SK-N-SH (cell line): Measurements from ENCODE around the gene DICER1.

Experiments used
- CHD2 ChIP-seq: fragments of 150-350 bp; IDR thresholded peaks from 2 replicates; pipeline ENCODE4 v1.6.1; 2018; ENCODE audit warnings: low read length; ENCODE audit not compliant: partially characterized antibody
- EP300 ChIP-seq, 2 experiments: IDR thresholded peaks; 2 replicates each; pipeline versions ENCODE4 v1.4.0 to v1.6.1; 2012; ENCODE audit warnings: borderline replicate concordance in 1 of 2, low read depth in 1 of 2, low read length in 1 of 2
- EZH2phosphoT487 ChIP-seq: fragments of 200-600 bp; sonication (generic); IDR thresholded peaks from 2 replicates; pipeline ENCODE4 v1.6.1; 2017; ENCODE audit warnings: low read depth, mixed run types, mild to moderate bottlenecking, antibody characterized with exemption, moderate library complexity, borderline replicate concordance
- FOXM1 ChIP-seq: IDR thresholded peaks from 2 replicates; pipeline ENCODE4 v1.4.0; 2012; ENCODE audit warnings: low read depth, mild to moderate bottlenecking
- GABPA ChIP-seq: IDR thresholded peaks from 2 replicates; pipeline ENCODE4 v1.4.0; 2012; ENCODE audit warnings: low read depth, mild to moderate bottlenecking
- MXI1 ChIP-seq: IDR thresholded peaks from 2 replicates; pipeline ENCODE4 v1.6.1; 2012; ENCODE audit warnings: mild to moderate bottlenecking, low read depth, low read length, improper control_type of control experiment
- SIN3A ChIP-seq: IDR thresholded peaks from 2 replicates; pipeline ENCODE4 v1.6.1; 2012; ENCODE audit warnings: low read depth, mild to moderate bottlenecking, low read length, moderate library complexity, borderline replicate concordance
- SMC3 ChIP-seq: IDR thresholded peaks from 2 replicates; pipeline ENCODE4 v1.6.1; 2012; ENCODE audit warnings: low read depth, low read length, improper control_type of control experiment
- TAF1 ChIP-seq: IDR thresholded peaks from 2 replicates; pipeline ENCODE4 v1.6.1; 2012; ENCODE audit warnings: low read depth, mild to moderate bottlenecking, low read length, moderate library complexity, borderline replicate concordance
- TEAD4 ChIP-seq: IDR thresholded peaks from 2 replicates; pipeline ENCODE4 v1.4.0; 2012; ENCODE audit warnings: mild to moderate bottlenecking, borderline replicate concordance; ENCODE audit not compliant: insufficient read depth
- ZBTB33 ChIP-seq: IDR thresholded peaks from 2 replicates; pipeline ENCODE4 v1.4.0; 2012; ENCODE audit warnings: low read depth, borderline replicate concordance
- TF ChIP-seq, protein P1 (sequence below): fragments of 200-600 bp; sonication (generic); IDR thresholded peaks from 2 replicates; pipeline ENCODE4 v1.6.1; 2017; ENCODE audit warnings: antibody characterized with exemption, mild to moderate bottlenecking, moderate library complexity
- TF ChIP-seq, protein P2 (sequence below): IDR thresholded peaks from 2 replicates; pipeline ENCODE4 v1.6.1; 2012; ENCODE audit warnings: mild to moderate bottlenecking, low read depth, low read length, moderate library complexity

DNA sequence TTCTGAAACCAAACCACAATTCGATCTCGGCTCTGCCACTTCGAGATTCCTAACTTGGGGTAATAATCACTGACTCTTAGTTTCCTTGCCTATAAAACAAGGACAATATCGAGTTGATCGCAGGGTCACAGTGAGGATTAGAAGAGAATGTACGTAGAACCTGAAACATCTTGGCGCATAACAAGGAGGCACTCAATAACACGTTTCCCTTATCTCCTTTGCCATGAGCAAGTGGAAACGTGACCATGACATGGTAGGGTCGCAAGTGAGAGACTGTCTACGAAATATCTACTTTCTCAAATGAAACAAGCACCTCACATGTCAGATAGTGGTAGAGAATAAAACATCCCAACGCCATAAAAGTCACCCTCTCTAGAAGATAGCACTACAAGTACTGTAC is 2.3 kb downstream of the DICER1 start:
- TF ChIP-seq, protein P1, sequence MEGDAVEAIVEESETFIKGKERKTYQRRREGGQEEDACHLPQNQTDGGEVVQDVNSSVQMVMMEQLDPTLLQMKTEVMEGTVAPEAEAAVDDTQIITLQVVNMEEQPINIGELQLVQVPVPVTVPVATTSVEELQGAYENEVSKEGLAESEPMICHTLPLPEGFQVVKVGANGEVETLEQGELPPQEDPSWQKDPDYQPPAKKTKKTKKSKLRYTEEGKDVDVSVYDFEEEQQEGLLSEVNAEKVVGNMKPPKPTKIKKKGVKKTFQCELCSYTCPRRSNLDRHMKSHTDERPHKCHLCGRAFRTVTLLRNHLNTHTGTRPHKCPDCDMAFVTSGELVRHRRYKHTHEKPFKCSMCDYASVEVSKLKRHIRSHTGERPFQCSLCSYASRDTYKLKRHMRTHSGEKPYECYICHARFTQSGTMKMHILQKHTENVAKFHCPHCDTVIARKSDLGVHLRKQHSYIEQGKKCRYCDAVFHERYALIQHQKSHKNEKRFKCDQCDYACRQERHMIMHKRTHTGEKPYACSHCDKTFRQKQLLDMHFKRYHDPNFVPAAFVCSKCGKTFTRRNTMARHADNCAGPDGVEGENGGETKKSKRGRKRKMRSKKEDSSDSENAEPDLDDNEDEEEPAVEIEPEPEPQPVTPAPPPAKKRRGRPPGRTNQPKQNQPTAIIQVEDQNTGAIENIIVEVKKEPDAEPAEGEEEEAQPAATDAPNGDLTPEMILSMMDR: no peak
- TF ChIP-seq SMC3 (no peak), EZH2phosphoT487 (no peak), CHD2 (no peak), MXI1 (no peak), SIN3A (no peak), FOXM1 (no peak), TAF1 (no peak), ZBTB33 (no peak), TEAD4 (no peak), GABPA (no peak), EP300 (IDR thresholded peaks at IDR 0.05; ENCODE audit: borderline replicate concordance in 1 of 2, low read depth in 1 of 2, low read length in 1 of 2) (no peak)
- TF ChIP-seq, protein P2, sequence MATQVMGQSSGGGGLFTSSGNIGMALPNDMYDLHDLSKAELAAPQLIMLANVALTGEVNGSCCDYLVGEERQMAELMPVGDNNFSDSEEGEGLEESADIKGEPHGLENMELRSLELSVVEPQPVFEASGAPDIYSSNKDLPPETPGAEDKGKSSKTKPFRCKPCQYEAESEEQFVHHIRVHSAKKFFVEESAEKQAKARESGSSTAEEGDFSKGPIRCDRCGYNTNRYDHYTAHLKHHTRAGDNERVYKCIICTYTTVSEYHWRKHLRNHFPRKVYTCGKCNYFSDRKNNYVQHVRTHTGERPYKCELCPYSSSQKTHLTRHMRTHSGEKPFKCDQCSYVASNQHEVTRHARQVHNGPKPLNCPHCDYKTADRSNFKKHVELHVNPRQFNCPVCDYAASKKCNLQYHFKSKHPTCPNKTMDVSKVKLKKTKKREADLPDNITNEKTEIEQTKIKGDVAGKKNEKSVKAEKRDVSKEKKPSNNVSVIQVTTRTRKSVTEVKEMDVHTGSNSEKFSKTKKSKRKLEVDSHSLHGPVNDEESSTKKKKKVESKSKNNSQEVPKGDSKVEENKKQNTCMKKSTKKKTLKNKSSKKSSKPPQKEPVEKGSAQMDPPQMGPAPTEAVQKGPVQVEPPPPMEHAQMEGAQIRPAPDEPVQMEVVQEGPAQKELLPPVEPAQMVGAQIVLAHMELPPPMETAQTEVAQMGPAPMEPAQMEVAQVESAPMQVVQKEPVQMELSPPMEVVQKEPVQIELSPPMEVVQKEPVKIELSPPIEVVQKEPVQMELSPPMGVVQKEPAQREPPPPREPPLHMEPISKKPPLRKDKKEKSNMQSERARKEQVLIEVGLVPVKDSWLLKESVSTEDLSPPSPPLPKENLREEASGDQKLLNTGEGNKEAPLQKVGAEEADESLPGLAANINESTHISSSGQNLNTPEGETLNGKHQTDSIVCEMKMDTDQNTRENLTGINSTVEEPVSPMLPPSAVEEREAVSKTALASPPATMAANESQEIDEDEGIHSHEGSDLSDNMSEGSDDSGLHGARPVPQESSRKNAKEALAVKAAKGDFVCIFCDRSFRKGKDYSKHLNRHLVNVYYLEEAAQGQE: no peak
